Measurements from ENCODE around the gene CAV1.
"Not testable (repeated sequence)": the region's sequence is repeated elsewhere in the genome, so short reads cannot be mapped to it uniquely, and the experiment has no call there.

The CAV1 gene

GRCh38 chr7:116587200-116587599 is 62.4 kb downstream of the CAV1 start:
- H3K4me1 ChIP-seq (ENCODE audit: control extremely low read depth in 1 of 4, control insufficient read depth in 4 of 4, insufficient read depth in 4 of 4, low read length in 3 of 4): peaks cover 15 to 22% (median 15%) of the 10 kb centered on the region in 4 experiments
- POLR2A ChIA-PET: not testable (repeated sequence)

GRCh38 chr7:116588225-116588624 is 63.4 kb downstream of the CAV1 start:
- DNase-seq: peak; percentile 16 to 58 (median 53)
- H3K36me3 ChIP-seq (ENCODE audit: control insufficient read depth in 4 of 4, insufficient read depth in 4 of 4, low read length in 3 of 4): no peaks in the 10 kb centered on the region
- 0% methylated on average over 1 of the region's 2 CpGs for WGBS (ENCODE audit: insufficient coverage)
- no peaks in the 10 kb centered on the region for H3K27me3 ChIP-seq (replicated peaks in 2 of 5; ENCODE audit: control insufficient read depth in 4 of 5, insufficient read depth in 5 of 5, low read length in 4 of 5)
- H3K27ac ChIP-seq (ENCODE audit: insufficient read depth in 1 of 2, low read depth in 1 of 2, low read length in 2 of 2, poor library complexity in 1 of 2, severe bottlenecking in 2 of 2): no peak overlapping the region
- CTCF ChIA-PET: interaction anchor here (1.0 to 3.6 kb wide), 4 partner anchors 62 to 421 kb away, joined by 3 to 36 read pairs (median 10); no protein-coding TSS in a partner anchor
- no peaks in the 10 kb centered on the region for H3K9me3 ChIP-seq (ENCODE audit: control extremely low read depth in 1 of 5, control insufficient read depth in 4 of 5, insufficient read depth in 2 of 5, low read depth in 1 of 5, low read length in 4 of 5)
- POLR2A ChIA-PET: no interaction called here
- H3K4me1 ChIP-seq (ENCODE audit: control extremely low read depth in 1 of 4, control insufficient read depth in 4 of 4, insufficient read depth in 4 of 4, low read length in 3 of 4): peaks cover 20 to 32% (median 25%) of the 10 kb centered on the region in 4 experiments
- peak overlapping the region in 1 of 7 experiments; percentile 17 for H3K4me3 ChIP-seq (ENCODE audit: control insufficient read depth in 1 of 7, extremely low read depth in 1 of 7, insufficient read depth in 4 of 7, low read depth in 2 of 7, low read length in 6 of 7)

More at GRCh38 chr7:116587200-116587599, 62.4 kb downstream of the CAV1 start:
- H3K27ac ChIP-seq (ENCODE audit: insufficient read depth in 1 of 2, low read depth in 1 of 2, low read length in 2 of 2, poor library complexity in 1 of 2, severe bottlenecking in 2 of 2); DNase-seq; H3K36me3 ChIP-seq (ENCODE audit: control insufficient read depth in 4 of 4, insufficient read depth in 4 of 4, low read length in 3 of 4); H3K9me3 ChIP-seq (ENCODE audit: control extremely low read depth in 1 of 5, control insufficient read depth in 4 of 5, insufficient read depth in 2 of 5, low read depth in 1 of 5, low read length in 4 of 5); H3K4me3 ChIP-seq (ENCODE audit: control insufficient read depth in 1 of 7, extremely low read depth in 1 of 7, insufficient read depth in 4 of 7, low read depth in 2 of 7, low read length in 6 of 7); H3K27me3 ChIP-seq (replicated peaks in 2 of 5; ENCODE audit: control insufficient read depth in 4 of 5, insufficient read depth in 5 of 5, low read length in 4 of 5): not testable (repeated sequence)
- WGBS (ENCODE audit: insufficient coverage): 100% methylated on average over 2 of the region's 3 CpGs
- CTCF ChIA-PET: interaction anchor here (0.8 to 6.8 kb wide), 5 partner anchors 61 to 420 kb away, joined by 3 to 55 read pairs (median 17); no protein-coding TSS in a partner anchor

GRCh38 chr7:116588641-116589594 is 64.1 kb downstream of the CAV1 start:
- Histone ChIP-seq H3K4me3 (ENCODE audit: control insufficient read depth in 1 of 7, extremely low read depth in 1 of 7, insufficient read depth in 4 of 7, low read depth in 2 of 7, low read length in 6 of 7) (no peak overlapping the region), H3K9me3 (ENCODE audit: control extremely low read depth in 1 of 5, control insufficient read depth in 4 of 5, insufficient read depth in 2 of 5, low read depth in 1 of 5, low read length in 4 of 5) (no peaks in the 10 kb centered on the region), H3K27me3 (replicated peaks in 2 of 5; ENCODE audit: control insufficient read depth in 4 of 5, insufficient read depth in 5 of 5, low read length in 4 of 5) (no peaks in the 10 kb centered on the region), H3K36me3 (ENCODE audit: control insufficient read depth in 4 of 4, insufficient read depth in 4 of 4, low read length in 3 of 4) (no peaks in the 10 kb centered on the region), H3K4me1 (ENCODE audit: control extremely low read depth in 1 of 4, control insufficient read depth in 4 of 4, insufficient read depth in 4 of 4, low read length in 3 of 4) (peaks cover 20 to 38% (median 26%) of the 10 kb centered on the region in 4 experiments), H3K27ac (ENCODE audit: insufficient read depth in 1 of 2, low read depth in 1 of 2, low read length in 2 of 2, poor library complexity in 1 of 2, severe bottlenecking in 2 of 2) (no peak overlapping the region)
- POLR2A ChIA-PET: no interaction called here
- DNase-seq: peak; percentile 61 to 73 (median 66)
- CTCF ChIA-PET: interaction anchor here (0.6 to 3.6 kb wide), 12 partner anchors 32 to 1638 kb away, joined by 3 to 36 read pairs (median 3); no protein-coding TSS in a partner anchor
- 0% methylated on average over 2 of the region's 4 CpGs for WGBS (ENCODE audit: insufficient coverage)

GRCh38 chr7:116591202-116592040 is 66.6 kb downstream of the CAV1 start:
- no peaks in the 10 kb centered on the region for H3K27me3 ChIP-seq (replicated peaks in 2 of 5; ENCODE audit: control insufficient read depth in 4 of 5, insufficient read depth in 5 of 5, low read length in 4 of 5)
- POLR2A ChIA-PET: no interaction called here
- CTCF ChIA-PET: interaction anchor here (0.6 to 5.4 kb wide), 42 partner anchors 9 to 450 kb away, joined by 3 to 68 read pairs (median 4); no protein-coding TSS in a partner anchor
- no peaks in the 10 kb centered on the region for H3K9me3 ChIP-seq (ENCODE audit: control extremely low read depth in 1 of 5, control insufficient read depth in 4 of 5, insufficient read depth in 2 of 5, low read depth in 1 of 5, low read length in 4 of 5)
- no peak overlapping the region for H3K27ac ChIP-seq (ENCODE audit: insufficient read depth in 1 of 2, low read depth in 1 of 2, low read length in 2 of 2, poor library complexity in 1 of 2, severe bottlenecking in 2 of 2)
- H3K4me1 ChIP-seq (ENCODE audit: control extremely low read depth in 1 of 4, control insufficient read depth in 4 of 4, insufficient read depth in 4 of 4, low read length in 3 of 4): peaks cover 20 to 38% (median 26%) of the 10 kb centered on the region in 4 experiments
- H3K36me3 ChIP-seq (ENCODE audit: control insufficient read depth in 4 of 4, insufficient read depth in 4 of 4, low read length in 3 of 4): no peaks in the 10 kb centered on the region
- peak overlapping the region in 2 of 7 experiments; percentile 41 to 62 for H3K4me3 ChIP-seq (ENCODE audit: control insufficient read depth in 1 of 7, extremely low read depth in 1 of 7, insufficient read depth in 4 of 7, low read depth in 2 of 7, low read length in 6 of 7)
- peak; percentile 27 to 47 (median 44) for DNase-seq
- WGBS (ENCODE audit: insufficient coverage): 10% methylated on average over 2 of the region's 9 CpGs

- H3K4me1 ChIP-seq (ENCODE audit: control extremely low read depth in 1 of 4, control insufficient read depth in 4 of 4, insufficient read depth in 4 of 4, low read length in 3 of 4): peaks cover 20 to 38% (median 26%) of the 10 kb centered on the region in 4 experiments
- H3K9me3 ChIP-seq (ENCODE audit: control extremely low read depth in 1 of 5, control insufficient read depth in 4 of 5, insufficient read depth in 2 of 5, low read depth in 1 of 5, low read length in 4 of 5): no peaks in the 10 kb centered on the region
- ChIA-PET POLR2A (no interaction called here), CTCF (interaction anchor here (0.6 to 5.4 kb wide), 32 partner anchors 10 to 464 kb away, joined by 3 to 68 read pairs (median 4); no protein-coding TSS in a partner anchor)
- WGBS (ENCODE audit: insufficient coverage): no CpG with 5 or more reads among the region's 1 CpG
- H3K27ac ChIP-seq (ENCODE audit: insufficient read depth in 1 of 2, low read depth in 1 of 2, low read length in 2 of 2, poor library complexity in 1 of 2, severe bottlenecking in 2 of 2): peak overlapping the region in 1 of 2 experiments; percentile 21
- peak overlapping the region in 3 of 7 experiments; percentile 28 to 62 (median 41) for H3K4me3 ChIP-seq (ENCODE audit: control insufficient read depth in 1 of 7, extremely low read depth in 1 of 7, insufficient read depth in 4 of 7, low read depth in 2 of 7, low read length in 6 of 7)
- no peaks in the 10 kb centered on the region for H3K27me3 ChIP-seq (replicated peaks in 2 of 5; ENCODE audit: control insufficient read depth in 4 of 5, insufficient read depth in 5 of 5, low read length in 4 of 5)
- no peaks in the 10 kb centered on the region for H3K36me3 ChIP-seq (ENCODE audit: control insufficient read depth in 4 of 4, insufficient read depth in 4 of 4, low read length in 3 of 4)
- DNase-seq: no peak
Observed at GRCh38 chr7:116592041-116592355, 67.2 kb downstream of the CAV1 start.

GRCh38 chr7:116592445-116592844 is 67.6 kb downstream of the CAV1 start:
- H3K9me3 ChIP-seq (ENCODE audit: control extremely low read depth in 1 of 5, control insufficient read depth in 4 of 5, insufficient read depth in 2 of 5, low read depth in 1 of 5, low read length in 4 of 5): no peaks in the 10 kb centered on the region
- no peaks in the 10 kb centered on the region for H3K36me3 ChIP-seq (ENCODE audit: control insufficient read depth in 4 of 4, insufficient read depth in 4 of 4, low read length in 3 of 4)
- peak overlapping the region in 3 of 7 experiments; percentile 28 to 62 (median 41) for H3K4me3 ChIP-seq (ENCODE audit: control insufficient read depth in 1 of 7, extremely low read depth in 1 of 7, insufficient read depth in 4 of 7, low read depth in 2 of 7, low read length in 6 of 7)
- WGBS (ENCODE audit: insufficient coverage): 5% methylated on average over 7 of the region's 8 CpGs
- ChIA-PET CTCF (interaction anchor here (0.6 to 5.4 kb wide), 29 partner anchors 10 to 464 kb away, joined by 3 to 68 read pairs (median 4); no protein-coding TSS in a partner anchor), POLR2A (no interaction called here)
- DNase-seq: peak; percentile 91 to 95 (median 94)
- H3K27ac ChIP-seq (ENCODE audit: insufficient read depth in 1 of 2, low read depth in 1 of 2, low read length in 2 of 2, poor library complexity in 1 of 2, severe bottlenecking in 2 of 2): peak overlapping the region in 1 of 2 experiments; percentile 21
- H3K4me1 ChIP-seq (ENCODE audit: control extremely low read depth in 1 of 4, control insufficient read depth in 4 of 4, insufficient read depth in 4 of 4, low read length in 3 of 4): peaks cover 20 to 38% (median 26%) of the 10 kb centered on the region in 4 experiments
- H3K27me3 ChIP-seq (replicated peaks in 2 of 5; ENCODE audit: control insufficient read depth in 4 of 5, insufficient read depth in 5 of 5, low read length in 4 of 5): no peaks in the 10 kb centered on the region
